ENCODE measurements around the gene ADAMTS9. TPM values are rescaled to one million over a fixed set of nuclear protein-coding genes. Genes with fewer than 3 reads are reported as not detected.

ADAMTS9 gene
- total and polyA plus RNA-seq, 4 experiments from 2014 or later: not detected

DNA sequence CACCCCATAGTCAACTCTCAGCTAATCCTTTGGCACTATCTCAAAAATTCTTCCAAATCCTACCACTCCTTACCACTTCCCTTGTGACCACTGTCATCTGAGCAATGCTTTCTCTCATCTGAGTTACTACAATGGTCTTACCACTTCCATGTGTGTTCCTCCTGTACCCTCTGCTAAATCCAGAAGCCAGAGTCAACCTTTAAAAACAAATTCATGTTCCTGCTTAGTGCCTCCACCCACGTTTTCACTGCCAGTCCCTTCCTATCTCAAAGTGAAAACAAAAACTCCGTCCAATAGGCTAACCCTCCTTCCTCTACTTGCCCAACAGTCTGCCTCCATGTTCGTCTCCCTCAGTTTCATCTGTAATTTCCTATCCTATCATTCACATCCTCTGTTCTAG lies 109.0 kb downstream of the ADAMTS9 start:
- Histone ChIP-seq H3K27me3 (ENCODE audit: insufficient read depth, low read length) (no peaks in the 10 kb centered on the region), H3K36me3 (ENCODE audit: insufficient read depth, low read length) (no peaks in the 10 kb centered on the region), H3K4me3 (ENCODE audit: low read length in 2 of 2) (no peak overlapping the region), H3K9me3 (ENCODE audit: control insufficient read depth in 1 of 2, low read length in 2 of 2) (no peaks in the 10 kb centered on the region), H3K4me1 (ENCODE audit: insufficient read depth, low read length) (no peaks in the 10 kb centered on the region), H3K27ac (ENCODE audit: low read depth, low read length) (no peak overlapping the region)
- POLR2A ChIA-PET (ENCODE audit: partially characterized antibody): no interaction called here
- CTCF ChIA-PET (ENCODE audit: partially characterized antibody): no interaction called here
- Mint-ChIP-seq H3K9me3 (peaks cover 0 to 2% (median 0%) of the 10 kb centered on the region in 8 donors), H3K36me3 (no peaks in the 10 kb centered on the region), H3K27ac (peak overlapping the region in 1 of 7 donors; percentile 36), H3K4me1 (no peaks in the 10 kb centered on the region), H3K27me3 (no peaks in the 10 kb centered on the region), H3K4me3 (no peak overlapping the region)
- intact Hi-C loops (cut with micrococcal nuclease): no loop called here
- no peak for DNase-seq

DNA sequence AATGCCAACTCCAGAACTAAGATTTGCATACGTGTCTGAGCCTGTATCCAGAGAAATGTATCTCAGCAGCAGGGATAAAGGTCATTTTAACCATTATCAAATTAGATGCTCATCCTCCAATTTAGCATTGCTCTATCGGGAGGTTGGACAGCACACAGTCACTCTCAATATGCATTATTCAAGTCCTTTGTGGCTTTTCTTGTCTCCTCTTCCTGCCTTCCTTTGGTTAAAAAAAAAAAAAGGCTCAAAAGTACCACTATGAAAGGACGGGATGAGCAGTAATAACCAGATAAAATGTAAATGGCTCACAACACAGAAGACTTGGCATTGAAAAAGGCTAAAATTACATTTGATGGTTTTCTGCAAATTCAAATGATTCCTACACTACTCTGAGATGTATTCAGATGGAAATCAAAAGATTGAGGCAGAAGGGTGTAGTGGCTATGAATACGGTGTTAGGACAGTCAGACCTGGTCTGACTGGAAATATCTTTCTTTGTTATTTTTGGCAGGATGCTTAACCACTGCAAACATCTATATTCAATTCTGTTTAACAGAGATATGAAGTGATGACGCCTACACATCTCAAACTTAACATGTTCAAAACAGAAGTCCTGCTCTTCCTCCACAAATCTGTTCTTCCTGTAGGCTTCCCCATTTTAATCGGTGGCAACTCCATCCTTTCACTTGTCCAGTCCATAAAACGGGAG lies 109.6 kb downstream of the ADAMTS9 start:
- H3K27me3 ChIP-seq (ENCODE audit: insufficient read depth, low read length): no peaks in the 10 kb centered on the region
- no peak overlapping the region for H3K4me3 ChIP-seq (ENCODE audit: low read length in 2 of 2)
- H3K36me3 ChIP-seq (ENCODE audit: insufficient read depth, low read length): no peaks in the 10 kb centered on the region
- intact Hi-C loops (cut with micrococcal nuclease): no loop called here
- Mint-ChIP-seq H3K27me3 (no peaks in the 10 kb centered on the region), H3K4me3 (no peak overlapping the region), H3K4me1 (no peaks in the 10 kb centered on the region), H3K36me3 (no peaks in the 10 kb centered on the region), H3K9me3 (peaks cover 0 to 2% (median 0%) of the 10 kb centered on the region in 8 donors), H3K27ac (no peak overlapping the region)
- no peaks in the 10 kb centered on the region for H3K4me1 ChIP-seq (ENCODE audit: insufficient read depth, low read length)
- no peak for DNase-seq
- H3K27ac ChIP-seq (ENCODE audit: low read depth, low read length): no peak overlapping the region
- ChIA-PET POLR2A (ENCODE audit: partially characterized antibody) (no interaction called here), CTCF (ENCODE audit: partially characterized antibody) (no interaction called here)
- H3K9me3 ChIP-seq (ENCODE audit: control insufficient read depth in 1 of 2, low read length in 2 of 2): no peaks in the 10 kb centered on the region

DNA sequence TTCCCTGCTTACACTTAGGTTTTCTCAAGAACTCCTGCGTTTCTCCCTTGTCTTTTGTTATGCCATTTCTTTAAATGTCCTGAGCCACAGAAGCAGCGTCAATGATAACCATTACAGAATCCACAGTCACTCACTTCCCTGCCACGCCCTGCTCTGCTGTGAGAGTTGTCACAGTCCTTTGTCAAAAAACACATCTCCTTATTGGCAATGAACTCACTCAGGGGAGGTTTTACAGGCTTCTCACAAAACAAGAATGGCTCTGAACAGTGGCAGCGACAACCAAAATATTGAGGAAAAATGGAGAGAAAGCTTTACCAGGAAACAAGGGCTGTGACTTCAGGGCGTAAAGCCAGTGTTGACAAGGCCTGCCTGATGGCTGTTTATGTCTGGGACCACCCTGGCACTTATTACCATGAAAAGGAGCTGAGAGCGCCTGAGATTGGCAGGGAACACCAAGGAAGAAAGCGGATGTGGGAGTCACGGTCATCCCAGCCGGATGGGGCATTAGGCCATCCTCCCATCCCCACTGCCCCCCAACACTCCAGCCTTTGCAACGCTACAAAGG lies 111.5 kb downstream of the ADAMTS9 start:
- H3K9me3 Mint-ChIP-seq: peaks cover 0 to 4% (median 1%) of the 10 kb centered on the region in 8 donors
- intact Hi-C loops (cut with micrococcal nuclease): no loop called here
- Histone ChIP-seq H3K4me1 (ENCODE audit: insufficient read depth, low read length) (no peaks in the 10 kb centered on the region), H3K36me3 (ENCODE audit: insufficient read depth, low read length) (no peaks in the 10 kb centered on the region), H3K4me3 (ENCODE audit: low read length in 2 of 2) (no peak overlapping the region), H3K9me3 (ENCODE audit: control insufficient read depth in 1 of 2, low read length in 2 of 2) (no peaks in the 10 kb centered on the region), H3K27ac (ENCODE audit: low read depth, low read length) (no peak overlapping the region), H3K27me3 (ENCODE audit: insufficient read depth, low read length) (no peaks in the 10 kb centered on the region)
- POLR2A ChIA-PET (ENCODE audit: partially characterized antibody): no interaction called here
- H3K36me3 Mint-ChIP-seq: no peaks in the 10 kb centered on the region
- no peak for DNase-seq
- no peaks in the 10 kb centered on the region for H3K4me1 Mint-ChIP-seq
- CTCF ChIA-PET (ENCODE audit: partially characterized antibody): no interaction called here
- no peaks in the 10 kb centered on the region for H3K27me3 Mint-ChIP-seq
- no peak overlapping the region for H3K27ac Mint-ChIP-seq
- no peak overlapping the region for H3K4me3 Mint-ChIP-seq

DNA sequence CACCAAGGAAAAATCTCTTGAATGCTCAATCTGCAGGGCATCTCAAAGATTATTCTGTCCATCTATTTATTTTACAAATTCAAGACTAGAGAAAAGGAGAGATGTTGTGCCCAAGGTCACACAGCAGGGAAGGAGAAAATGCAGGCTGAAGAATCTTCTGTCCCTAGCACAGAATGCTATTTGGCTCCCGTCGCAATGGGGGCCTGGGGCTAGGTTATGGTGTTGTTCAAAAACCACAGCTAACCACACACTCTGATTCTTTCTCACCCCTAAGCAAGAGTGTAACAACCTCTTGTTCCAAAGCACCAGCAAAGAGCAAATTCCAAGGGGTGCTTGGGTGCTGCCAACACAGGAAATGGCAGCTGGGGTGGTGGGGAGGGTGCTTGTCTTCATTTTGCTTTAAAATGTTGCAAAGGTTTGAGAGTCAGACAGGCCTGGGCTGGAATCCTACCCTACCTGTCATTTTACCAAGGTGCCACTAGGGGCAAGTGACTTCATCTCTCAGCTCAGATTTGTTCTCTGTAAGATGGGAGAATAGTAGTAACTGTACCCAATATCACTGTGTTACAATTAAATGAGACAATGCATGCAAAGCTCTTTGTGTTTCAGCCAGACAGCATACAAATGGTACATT lies 112.5 kb downstream of the ADAMTS9 start:
- POLR2A ChIA-PET (ENCODE audit: partially characterized antibody): no interaction called here
- CTCF ChIA-PET (ENCODE audit: partially characterized antibody): no interaction called here

DNA sequence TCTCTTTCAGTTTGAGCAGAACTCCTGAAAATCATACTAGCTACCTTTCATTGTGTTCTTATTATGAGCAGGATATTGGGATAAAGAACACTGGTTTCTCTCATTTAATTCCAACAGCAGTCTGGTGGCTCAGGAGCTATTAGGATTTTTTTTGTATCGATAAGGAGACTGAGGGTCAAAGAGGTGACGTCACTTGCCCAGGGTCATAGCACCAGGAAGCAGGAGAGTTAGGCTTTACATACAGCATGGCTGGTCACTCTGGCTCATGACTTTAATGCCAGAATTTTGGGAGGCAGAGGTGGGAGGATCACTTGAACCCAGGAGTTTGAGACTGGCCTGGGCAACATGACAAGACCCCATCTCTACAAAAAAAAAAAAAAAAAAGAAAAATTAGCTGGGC lies 113.6 kb downstream of the ADAMTS9 start:
- no peaks in the 10 kb centered on the region for H3K27me3 Mint-ChIP-seq
- CTCF ChIA-PET (ENCODE audit: partially characterized antibody): no interaction called here
- no peak for DNase-seq
- POLR2A ChIA-PET (ENCODE audit: partially characterized antibody): no interaction called here
- Histone ChIP-seq H3K4me3 (ENCODE audit: low read length in 2 of 2) (no peak overlapping the region), H3K27me3 (ENCODE audit: insufficient read depth, low read length) (no peaks in the 10 kb centered on the region), H3K4me1 (ENCODE audit: insufficient read depth, low read length) (no peaks in the 10 kb centered on the region), H3K9me3 (ENCODE audit: control insufficient read depth in 1 of 2, low read length in 2 of 2) (no peaks in the 10 kb centered on the region), H3K36me3 (ENCODE audit: insufficient read depth, low read length) (no peaks in the 10 kb centered on the region), H3K27ac (ENCODE audit: low read depth, low read length) (no peak overlapping the region)
- intact Hi-C loops (cut with micrococcal nuclease): no loop called here
- H3K36me3 Mint-ChIP-seq: no peaks in the 10 kb centered on the region
- H3K4me1 Mint-ChIP-seq: no peaks in the 10 kb centered on the region
- no peak overlapping the region for H3K27ac Mint-ChIP-seq
- H3K4me3 Mint-ChIP-seq: no peak overlapping the region
- peaks cover 0 to 4% (median 1%) of the 10 kb centered on the region in 8 donors for H3K9me3 Mint-ChIP-seq

More for the DNA sequence above, 112.5 kb downstream of the ADAMTS9 start:
- Mint-ChIP-seq H3K36me3 (no peaks in the 10 kb centered on the region), H3K9me3 (peaks cover 0 to 4% (median 1%) of the 10 kb centered on the region in 8 donors), H3K27ac (no peak overlapping the region), H3K4me1 (no peaks in the 10 kb centered on the region), H3K27me3 (no peaks in the 10 kb centered on the region), H3K4me3 (no peak overlapping the region)
- Histone ChIP-seq H3K36me3 (ENCODE audit: insufficient read depth, low read length) (no peaks in the 10 kb centered on the region), H3K9me3 (ENCODE audit: control insufficient read depth in 1 of 2, low read length in 2 of 2) (no peaks in the 10 kb centered on the region), H3K27me3 (ENCODE audit: insufficient read depth, low read length) (no peaks in the 10 kb centered on the region), H3K4me1 (ENCODE audit: insufficient read depth, low read length) (no peaks in the 10 kb centered on the region), H3K4me3 (ENCODE audit: low read length in 2 of 2) (no peak overlapping the region), H3K27ac (ENCODE audit: low read depth, low read length) (no peak overlapping the region)
- intact Hi-C loops (cut with micrococcal nuclease): no loop called here
- DNase-seq: no peak

DNA sequence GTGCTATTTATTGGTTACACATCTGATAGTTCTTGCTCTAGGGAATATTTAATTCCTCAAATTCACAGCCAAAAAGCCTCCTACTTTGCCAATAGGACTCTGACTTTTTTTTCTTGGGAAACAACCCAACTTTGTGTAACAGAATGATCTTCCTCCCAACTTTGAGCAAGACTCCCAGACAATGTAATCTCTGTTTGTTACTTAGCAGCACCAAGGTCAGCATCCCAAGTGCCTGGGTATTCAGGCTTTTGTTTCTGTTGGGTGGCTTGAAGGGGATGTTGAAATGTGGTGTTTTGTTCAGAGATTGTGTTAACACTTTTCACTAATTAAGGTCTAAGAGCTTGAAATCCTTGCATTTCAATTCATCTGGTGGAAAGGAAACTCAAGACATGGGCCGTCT lies 115.8 kb downstream of the ADAMTS9 start:
- POLR2A ChIA-PET (ENCODE audit: partially characterized antibody): no interaction called here
- H3K4me1 Mint-ChIP-seq: no peaks in the 10 kb centered on the region
- peaks cover 0 to 4% (median 0%) of the 10 kb centered on the region in 8 donors for H3K9me3 Mint-ChIP-seq
- H3K4me3 ChIP-seq (ENCODE audit: low read length in 2 of 2): no peak overlapping the region
- CTCF ChIA-PET (ENCODE audit: partially characterized antibody): no interaction called here
- intact Hi-C loops (cut with micrococcal nuclease): no loop called here
- no peaks in the 10 kb centered on the region for H3K36me3 ChIP-seq (ENCODE audit: insufficient read depth, low read length)
- H3K4me1 ChIP-seq (ENCODE audit: insufficient read depth, low read length): no peaks in the 10 kb centered on the region
- no peaks in the 10 kb centered on the region for H3K27me3 ChIP-seq (ENCODE audit: insufficient read depth, low read length)
- H3K4me3 Mint-ChIP-seq: no peak overlapping the region
- H3K36me3 Mint-ChIP-seq: no peaks in the 10 kb centered on the region
- no peak overlapping the region for H3K27ac ChIP-seq (ENCODE audit: low read depth, low read length)
- no peak overlapping the region for H3K27ac Mint-ChIP-seq
- DNase-seq: no peak
- no peaks in the 10 kb centered on the region for H3K27me3 Mint-ChIP-seq
- no peaks in the 10 kb centered on the region for H3K9me3 ChIP-seq (ENCODE audit: control insufficient read depth in 1 of 2, low read length in 2 of 2)

DNA sequence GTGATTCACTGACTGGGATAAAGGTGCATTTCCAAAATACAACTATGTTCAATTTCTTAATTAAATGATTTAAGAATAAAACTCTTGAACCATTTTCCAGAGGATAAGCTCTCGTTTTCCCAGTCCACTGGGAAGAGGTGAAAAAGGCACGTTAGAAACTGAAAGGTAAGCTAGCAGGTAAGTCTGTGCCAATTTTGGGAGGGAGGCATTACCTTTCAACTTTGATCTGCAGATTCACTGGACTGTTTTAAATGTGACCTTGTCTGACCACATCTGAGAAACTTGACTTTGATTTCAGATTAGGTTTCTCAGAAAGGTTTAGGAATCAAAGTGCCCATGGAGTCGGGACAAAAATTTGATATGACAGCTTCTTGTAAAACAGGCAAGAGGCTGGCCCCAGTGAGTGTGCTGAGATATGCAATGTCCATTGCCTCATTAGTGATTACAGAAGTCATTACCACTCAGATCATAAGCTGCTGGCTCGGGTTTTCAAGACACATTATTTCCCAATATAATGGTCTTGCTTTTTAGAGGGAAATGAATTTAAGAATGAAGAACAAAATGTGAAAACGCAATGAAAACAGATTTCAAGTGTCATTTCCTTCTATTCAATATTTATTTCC lies 118.8 kb downstream of the ADAMTS9 start:
- Mint-ChIP-seq H3K27ac (no peak overlapping the region), H3K36me3 (no peaks in the 10 kb centered on the region), H3K4me1 (no peaks in the 10 kb centered on the region), H3K4me3 (no peak overlapping the region), H3K9me3 (peaks cover 0 to 4% (median 0%) of the 10 kb centered on the region in 8 donors), H3K27me3 (peaks cover 0 to 3% of the 10 kb centered on the region in 2 donors)
- intact Hi-C loops (cut with micrococcal nuclease): no loop called here
- no peaks in the 10 kb centered on the region for H3K9me3 ChIP-seq (ENCODE audit: control insufficient read depth in 1 of 2, low read length in 2 of 2)
- H3K4me1 ChIP-seq (ENCODE audit: insufficient read depth, low read length): no peaks in the 10 kb centered on the region
- no peak for DNase-seq
- no peaks in the 10 kb centered on the region for H3K36me3 ChIP-seq (ENCODE audit: insufficient read depth, low read length)
- H3K27me3 ChIP-seq (ENCODE audit: insufficient read depth, low read length): no peaks in the 10 kb centered on the region
- H3K4me3 ChIP-seq (ENCODE audit: low read length in 2 of 2): no peak overlapping the region
- H3K27ac ChIP-seq (ENCODE audit: low read depth, low read length): no peak overlapping the region
- POLR2A ChIA-PET (ENCODE audit: partially characterized antibody): no interaction called here
- CTCF ChIA-PET (ENCODE audit: partially characterized antibody): no interaction called here

All from CD4-positive, alpha-beta memory T cell (primary cell).